Naive B cell (primary cell): Measurements from ENCODE around the gene FREY1. TPM values are rescaled to one million over a fixed set of nuclear protein-coding genes. Genes with fewer than 3 reads are reported as not detected.
A peak's percentile ranks its signal among the peaks of the same experiment; 100 is the strongest.

Experiments
- ATAC-seq, 2 donors: fragments of 150-1000 bp; cut with Tn5 transposase; 2 replicates each; pipeline ENCODE4 v1.10.0; 2021; ENCODE audit warnings: low read depth in 2 of 2, mild to moderate bottlenecking in 2 of 2, moderate library complexity in 2 of 2
- DNase-seq: peaks from one replicate; pipeline ENCODE4 v3.0.0; 2022
- H3K27ac Mint-ChIP-seq, 6 donors: one replicate each; pipeline ENCODE4 v1.8.0; 2020 to 2022; ENCODE audit warnings: mild to moderate bottlenecking in 6 of 6, mixed read lengths in 6 of 6, moderate library complexity in 5 of 6, inconsistent platforms in 2 of 6
- H3K27me3 Mint-ChIP-seq, 3 donors: one replicate each; pipeline ENCODE4 v1.8.0; 2021 to 2022; ENCODE audit warnings: mixed read lengths in 3 of 3, mild to moderate bottlenecking in 1 of 3
- H3K36me3 Mint-ChIP-seq, 2 donors: one replicate each; pipeline ENCODE4 v1.8.0; 2020 to 2022; ENCODE audit warnings: mixed read lengths in 2 of 2, inconsistent platforms in 1 of 2, mild to moderate bottlenecking in 1 of 2
- H3K4me1 Mint-ChIP-seq, 3 donors: one replicate each; pipeline ENCODE4 v1.8.0; 2020 to 2022; ENCODE audit warnings: mixed read lengths in 3 of 3, inconsistent platforms in 1 of 3, mild to moderate bottlenecking in 1 of 3, moderate library complexity in 1 of 3
- H3K4me3 Mint-ChIP-seq, 8 donors: one replicate each; pipeline ENCODE4 v1.8.0; 2020 to 2022; ENCODE audit warnings: mild to moderate bottlenecking in 8 of 8, mixed read lengths in 8 of 8, moderate library complexity in 8 of 8, inconsistent platforms in 2 of 8
- H3K9me3 Mint-ChIP-seq, 7 donors: one replicate each; pipeline ENCODE4 v1.8.0; 2020 to 2022; ENCODE audit warnings: mixed read lengths in 7 of 7, mild to moderate bottlenecking in 5 of 7, inconsistent platforms in 2 of 7, moderate library complexity in 1 of 7
- polyA plus RNA-seq, 6 donors: library from polyadenylated mRNA; unstranded; fragments of 300-500 nt; fragmentation: Illumina TruSeq; gene quantifications; one replicate each; pipeline ENCODE4 v1.2.3, GENCODE V29; 2021; ENCODE audit warnings: low read depth in 6 of 6

FREY1 gene
- polyA plus RNA-seq, 6 donors from 2014 or later: not detected

- no peaks in the 10 kb centered on the region for H3K27me3 Mint-ChIP-seq
- DNase-seq (no peak), ATAC-seq (no peak)
- H3K27ac Mint-ChIP-seq: peak overlapping the region in 5 of 6 donors; percentile 96 to 99 (median 99)
- H3K4me1 Mint-ChIP-seq: peaks cover 56 to 77% (median 68%) of the 10 kb centered on the region in 3 donors
- H3K36me3 Mint-ChIP-seq: peaks cover 26 to 31% of the 10 kb centered on the region in 2 donors
- H3K9me3 Mint-ChIP-seq: no peaks in the 10 kb centered on the region
- peak overlapping the region; percentile 97 to 100 (median 99) for H3K4me3 Mint-ChIP-seq
Observed at GRCh38 chr11:45933846-45934579, 26.9 kb upstream of the FREY1 start.

- ATAC-seq (peak; percentile 52 to 58), DNase-seq (peak; percentile 90)
- peak overlapping the region; percentile 79 to 99 (median 98) for H3K27ac Mint-ChIP-seq
- peak overlapping the region; percentile 97 to 100 (median 99) for H3K4me3 Mint-ChIP-seq
- H3K9me3 Mint-ChIP-seq: no peaks in the 10 kb centered on the region
- no peaks in the 10 kb centered on the region for H3K27me3 Mint-ChIP-seq
- H3K4me1 Mint-ChIP-seq: peaks cover 58 to 77% (median 67%) of the 10 kb centered on the region in 3 donors
- peaks cover 26 to 31% of the 10 kb centered on the region in 2 donors for H3K36me3 Mint-ChIP-seq
Observed at GRCh38 chr11:45933131-45933831, 26.2 kb upstream of the FREY1 start.

GRCh38 chr11:45932217-45932616 lies 25.1 kb upstream of the FREY1 start:
- DNase-seq (no peak), ATAC-seq (no peak)
- Mint-ChIP-seq H3K4me3 (peak overlapping the region; percentile 97 to 100 (median 99)), H3K36me3 (peaks cover 26 to 31% of the 10 kb centered on the region in 2 donors), H3K27me3 (no peaks in the 10 kb centered on the region), H3K4me1 (peaks cover 66 to 77% (median 72%) of the 10 kb centered on the region in 3 donors), H3K27ac (peak overlapping the region; percentile 96 to 99 (median 98)), H3K9me3 (no peaks in the 10 kb centered on the region)

GRCh38 chr11:45931739-45932138 lies 24.7 kb upstream of the FREY1 start:
- Mint-ChIP-seq H3K9me3 (no peaks in the 10 kb centered on the region), H3K27me3 (no peaks in the 10 kb centered on the region), H3K27ac (peak overlapping the region; percentile 96 to 99 (median 98)), H3K4me1 (peaks cover 66 to 77% (median 74%) of the 10 kb centered on the region in 3 donors), H3K4me3 (peak overlapping the region; percentile 97 to 100 (median 99)), H3K36me3 (peaks cover 26 to 31% of the 10 kb centered on the region in 2 donors)
- ATAC-seq: no peak
- no peak for DNase-seq

GRCh38 chr11:45930951-45931570 lies 24.0 kb upstream of the FREY1 start:
- no peaks in the 10 kb centered on the region for H3K9me3 Mint-ChIP-seq
- peaks cover 26 to 31% of the 10 kb centered on the region in 2 donors for H3K36me3 Mint-ChIP-seq
- ATAC-seq: no peak
- peak overlapping the region; percentile 96 to 99 (median 98) for H3K27ac Mint-ChIP-seq
- H3K27me3 Mint-ChIP-seq: no peaks in the 10 kb centered on the region
- H3K4me3 Mint-ChIP-seq: peak overlapping the region; percentile 97 to 100 (median 99)
- no peak for DNase-seq
- peaks cover 66 to 79% (median 76%) of the 10 kb centered on the region in 3 donors for H3K4me1 Mint-ChIP-seq

GRCh38 chr11:45930031-45930794 lies 23.1 kb upstream of the FREY1 start:
- Mint-ChIP-seq H3K4me1 (peaks cover 59 to 78% (median 76%) of the 10 kb centered on the region in 3 donors), H3K36me3 (peaks cover 26 to 31% of the 10 kb centered on the region in 2 donors)

GRCh38 chr11:45929486-45930030 lies 22.5 kb upstream of the FREY1 start:
- H3K27ac Mint-ChIP-seq: peak overlapping the region; percentile 96 to 99 (median 98)
- no peaks in the 10 kb centered on the region for H3K27me3 Mint-ChIP-seq
- H3K4me3 Mint-ChIP-seq: peak overlapping the region; percentile 97 to 100 (median 99)
- H3K4me1 Mint-ChIP-seq: peaks cover 59 to 78% (median 76%) of the 10 kb centered on the region in 3 donors
- H3K9me3 Mint-ChIP-seq: no peaks in the 10 kb centered on the region
- H3K36me3 Mint-ChIP-seq: peaks cover 26 to 31% of the 10 kb centered on the region in 2 donors
- DNase-seq (no peak), ATAC-seq (no peak)

More at GRCh38 chr11:45930031-45930794, 23.1 kb upstream of the FREY1 start:
- ATAC-seq (peak; percentile 81 to 85), DNase-seq (peak; percentile 93)
- no peaks in the 10 kb centered on the region for H3K27me3 Mint-ChIP-seq
- peak overlapping the region; percentile 97 to 100 (median 99) for H3K4me3 Mint-ChIP-seq
- H3K9me3 Mint-ChIP-seq: no peaks in the 10 kb centered on the region
- H3K27ac Mint-ChIP-seq: peak overlapping the region; percentile 96 to 99 (median 98)

GRCh38 chr11:45928535-45929215 lies 21.6 kb upstream of the FREY1 start:
- H3K36me3 Mint-ChIP-seq: peaks cover 26 to 31% of the 10 kb centered on the region in 2 donors

GRCh38 chr11:45927684-45928413 lies 20.8 kb upstream of the FREY1 start:
- Mint-ChIP-seq H3K36me3 (peaks cover 23 to 28% of the 10 kb centered on the region in 2 donors), H3K27ac (peak overlapping the region in 5 of 6 donors; percentile 83 to 99 (median 93)), H3K4me1 (peaks cover 57 to 75% (median 72%) of the 10 kb centered on the region in 3 donors), H3K9me3 (no peaks in the 10 kb centered on the region), H3K4me3 (peak overlapping the region; percentile 65 to 100 (median 91)), H3K27me3 (no peaks in the 10 kb centered on the region)
- no peak for DNase-seq
- ATAC-seq: no peak

More at GRCh38 chr11:45928535-45929215, 21.6 kb upstream of the FREY1 start:
- no peaks in the 10 kb centered on the region for H3K9me3 Mint-ChIP-seq
- DNase-seq (no peak), ATAC-seq (no peak)
- no peaks in the 10 kb centered on the region for H3K27me3 Mint-ChIP-seq
- peak overlapping the region; percentile 65 to 100 (median 91) for H3K4me3 Mint-ChIP-seq
- H3K4me1 Mint-ChIP-seq: peaks cover 62 to 78% (median 76%) of the 10 kb centered on the region in 3 donors
- peak overlapping the region; percentile 21 to 99 (median 83) for H3K27ac Mint-ChIP-seq

- Mint-ChIP-seq H3K27ac (peak overlapping the region in 5 of 6 donors; percentile 83 to 96 (median 93)), H3K4me3 (peak overlapping the region; percentile 34 to 100 (median 82)), H3K4me1 (peaks cover 57 to 75% (median 72%) of the 10 kb centered on the region in 3 donors), H3K27me3 (no peaks in the 10 kb centered on the region), H3K36me3 (peaks cover 17 to 23% of the 10 kb centered on the region in 2 donors), H3K9me3 (no peaks in the 10 kb centered on the region)
- DNase-seq: no peak
- no peak for ATAC-seq
Observed at GRCh38 chr11:45927332-45927683, 20.2 kb upstream of the FREY1 start.

- peak overlapping the region in 7 of 8 donors; percentile 12 to 100 (median 98) for H3K4me3 Mint-ChIP-seq
- peaks cover 53 to 74% (median 69%) of the 10 kb centered on the region in 3 donors for H3K4me1 Mint-ChIP-seq
- peak overlapping the region in 5 of 6 donors; percentile 60 to 96 (median 93) for H3K27ac Mint-ChIP-seq
- DNase-seq: no peak
- H3K27me3 Mint-ChIP-seq: no peaks in the 10 kb centered on the region
- H3K9me3 Mint-ChIP-seq: no peaks in the 10 kb centered on the region
- peaks cover 12 to 17% of the 10 kb centered on the region in 2 donors for H3K36me3 Mint-ChIP-seq
- ATAC-seq: no peak
Observed at GRCh38 chr11:45926536-45927331, 19.7 kb upstream of the FREY1 start.
